GM12878 (cell line): ENCODE measurements around the gene SKOR2. TPM values are rescaled to one million over a fixed set of nuclear protein-coding genes. Genes with fewer than 3 reads are reported as not detected.

ENCODE experiments used
- ATAC-seq: fragments of 200-7000 bp; cut with Tn5 transposase; 3 replicates; pipeline ENCODE4 v1.9.1; 2020; ENCODE audit warnings: mild to moderate bottlenecking, moderate library complexity
- BruUV-seq: library from RNA; stranded (reverse); fragments of 400-500 nt; replicated peaks from 2 replicates; lab custom pipeline; 2021; lab: Mats Ljungman, UMichigan
- CTCF ChIA-PET: fragments of 300-600 bp; sonication (Branson Sonifier 250); formaldehyde crosslinking; extraction: SDS; loops from one replicate; lab custom pipeline; 2021; ENCODE audit warnings: inconsistent platforms; lab: Yijun Ruan, JAX
- POLR2A ChIA-PET: fragments of 350-600 bp; formaldehyde crosslinking; extraction: SDS; loops from one replicate; lab custom pipeline; 2021; ENCODE audit warnings: inconsistent platforms; lab: Charles Lee
- RAD21 ChIA-PET: fragments of 300-600 bp; sonication (Branson Sonifier 250); formaldehyde crosslinking; loops from one replicate; lab custom pipeline; 2023; ENCODE audit warnings: antibody characterized with exemption; ENCODE audit not compliant: unreplicated experiment; lab: Charles Lee
- SMC1A ChIA-PET: fragments of 300-600 bp; sonication (Branson Sonifier 250); formaldehyde crosslinking; loops from one replicate; lab custom pipeline; 2023; ENCODE audit not compliant: unreplicated experiment, uncharacterized antibody; lab: Charles Lee
- DNase-seq: peaks from one replicate; pipeline ENCODE4 v3.0.0-alpha.2; 2011; ENCODE audit warnings: low read depth, low spot score
- FAIRE-seq: peaks from 3 replicates; lab custom pipeline; 2011; peaks lifted over from hg19 to GRCh38; lab: Jason Lieb, UNC
- H2AFZ ChIP-seq: 2 replicates; pipeline ENCODE4 v1.6.0; 2011; ENCODE audit warnings: low read depth, low read length, control low read depth; ENCODE audit not compliant: control insufficient read depth
- H3K27ac ChIP-seq: 2 replicates; pipeline ENCODE4 v1.5.1; 2011; ENCODE audit warnings: control low read depth; ENCODE audit not compliant: control insufficient read depth, insufficient read depth
- H3K27me3 ChIP-seq, 2 experiments: replicated peaks in 1 of 2; 2 replicates each; pipeline versions ENCODE4 v1.6.0 to v1.6.1; 2011; ENCODE audit warnings: low read length in 1 of 2; ENCODE audit not compliant: control insufficient read depth in 2 of 2, insufficient read depth in 2 of 2
- H3K36me3 ChIP-seq, 2 experiments: 2 replicates each; pipeline ENCODE4 v1.5.1; 2011; ENCODE audit warnings: low read length in 1 of 2; ENCODE audit not compliant: control insufficient read depth in 2 of 2, insufficient read depth in 2 of 2
- H3K4me1 ChIP-seq: 2 replicates; pipeline ENCODE4 v1.6.1; 2011; ENCODE audit warnings: mild to moderate bottlenecking, low read length, moderate library complexity, mixed read lengths; ENCODE audit not compliant: control insufficient read depth, insufficient read depth
- H3K4me2 ChIP-seq: 2 replicates; pipeline ENCODE4 v1.6.0; 2011; ENCODE audit warnings: control low read depth; ENCODE audit not compliant: control insufficient read depth, insufficient read depth
- H3K4me3 ChIP-seq: fragments of 200-600 bp; sonication (generic); 2 replicates; pipeline ENCODE4 v1.5.1; 2016
- H3K79me2 ChIP-seq: 2 replicates; pipeline ENCODE4 v1.6.0; 2011; ENCODE audit warnings: low read length; ENCODE audit not compliant: control insufficient read depth, insufficient read depth
- H3K9ac ChIP-seq: 2 replicates; pipeline ENCODE4 v1.8.0; 2011; ENCODE audit warnings: low read length, control low read depth, mixed read lengths; ENCODE audit not compliant: control insufficient read depth, insufficient read depth
- H3K9me3 ChIP-seq: replicated peaks from 3 replicates; pipeline ENCODE4 v1.5.1; 2011; ENCODE audit warnings: mild to moderate bottlenecking, low read length; ENCODE audit not compliant: control insufficient read depth, insufficient read depth
- H4K20me1 ChIP-seq: 2 replicates; pipeline ENCODE4 v1.6.0; 2011; ENCODE audit not compliant: control insufficient read depth, insufficient read depth
- ATF7 ChIP-seq: fragments of 450-650 bp; IDR thresholded peaks from 2 replicates; pipeline ENCODE4 v1.6.1; 2016; ENCODE audit warnings: low read depth, mild to moderate bottlenecking
- BCL11A ChIP-seq: IDR thresholded peaks from 2 replicates; pipeline ENCODE4 v1.6.1; 2011; ENCODE audit warnings: low read depth, low read length
- BMI1 ChIP-seq: fragments of 450-650 bp; IDR thresholded peaks from 2 replicates; pipeline ENCODE4 v1.6.1; 2016; ENCODE audit warnings: mild to moderate bottlenecking, moderate library complexity, borderline replicate concordance
- CBX3 ChIP-seq: fragments of 200-600 bp; sonication (generic); IDR thresholded peaks from 2 replicates; pipeline ENCODE4 v1.6.1; 2016; ENCODE audit warnings: low read depth, borderline replicate concordance
- MTA3 ChIP-seq: IDR thresholded peaks from 2 replicates; pipeline ENCODE4 v1.6.1; 2012; ENCODE audit warnings: low read length, inconsistent platforms, borderline replicate concordance
- NFIC ChIP-seq: IDR thresholded peaks from 2 replicates; pipeline ENCODE4 v1.6.1; 2012; ENCODE audit warnings: low read depth, mild to moderate bottlenecking, inconsistent platforms, low read length, moderate library complexity
- NFYA ChIP-seq: IDR thresholded peaks from 2 replicates; pipeline ENCODE4 v1.6.1; 2011; ENCODE audit warnings: low read depth, mild to moderate bottlenecking, low read length, improper control_type of control experiment, borderline replicate concordance
- NR2F1 ChIP-seq: fragments of 450-650 bp; conservative IDR thresholded peaks from 2 replicates; pipeline ENCODE4 v1.6.1; 2017; ENCODE audit warnings: mild to moderate bottlenecking
- PAX5 ChIP-seq: IDR thresholded peaks from 2 replicates; pipeline ENCODE4 v1.6.1; 2011; ENCODE audit warnings: low read depth, low read length, borderline replicate concordance
- RBBP5 ChIP-seq: fragments of 200-600 bp; sonication (generic); conservative IDR thresholded peaks from 2 replicates; pipeline ENCODE4 v1.6.1; 2016
- RUNX3 ChIP-seq: IDR thresholded peaks from 2 replicates; pipeline ENCODE4 v1.6.1; 2012; ENCODE audit warnings: low read length, inconsistent platforms
- SREBF1 ChIP-seq: IDR thresholded peaks from 2 replicates; pipeline ENCODE4 v1.6.1; 2012; ENCODE audit warnings: mild to moderate bottlenecking, low read length
- SREBF2 ChIP-seq: IDR thresholded peaks from 2 replicates; pipeline ENCODE4 v1.6.1; 2012; ENCODE audit warnings: mild to moderate bottlenecking, low read length
- ZNF207 ChIP-seq: fragments of 450-650 bp; IDR thresholded peaks from 2 replicates; pipeline ENCODE4 v1.6.1; 2014; ENCODE audit warnings: antibody characterized with exemption, mild to moderate bottlenecking, borderline replicate concordance
- ZNF24 ChIP-seq: fragments of 450-650 bp; IDR thresholded peaks from 2 replicates; pipeline ENCODE4 v1.6.1; 2017; ENCODE audit warnings: antibody characterized with exemption, mild to moderate bottlenecking
- ZNF274 ChIP-seq: IDR thresholded peaks from one replicate; pipeline ENCODE4 v1.8.0; 2011; ENCODE audit not compliant: insufficient read length, insufficient read depth
- WGBS: methylation state at CpG from one replicate; pipeline ENCODE4 v1.1.6; 2016; ENCODE audit warnings: low lambda C conversion rate; ENCODE audit not compliant: insufficient replicate concordance, insufficient coverage; ENCODE audit errors: missing lambda C conversion rate; 5-methylcytosine and 5-hydroxymethylcytosine counted together
- in situ Hi-C: fragments of 300-500 bp; cut with MboI; formaldehyde crosslinking; loops from 9 replicates; pipeline ENCODE4 v1.14.3; 2018; ENCODE audit warnings: mixed read lengths
- intact Hi-C: fragments of 100-400 bp; cut with micrococcal nuclease; formaldehyde crosslinking; loops from one replicate; pipeline ENCODE4 v1.14.2; 2022; ENCODE audit not compliant: unreplicated experiment
- polyA plus RNA-seq, 11 experiments: library from polyadenylated mRNA; depleted of rRNA in 4 of 11; unstranded in 6 of 11; stranded (reverse) in 5 of 11; fragments of >200 nt; fragmentation: Nextera tagmentation in 4 of 11; fragmentation: Illumina TruSeq in 1 of 11; extraction: Ambion mirVana in 4 of 11; extraction: Trizol in 1 of 11; gene quantifications; 1 replicate in 1 of 11; 2 replicates in 10 of 11; pipeline versions ENCODE4 v1.2.1 to v1.2.3, GENCODE V29; 2011 to 2016; ENCODE audit warnings: inconsistent platforms in 2 of 11, missing spikeins in 2 of 11, low read depth in 1 of 11
- total RNA-seq, 4 experiments: library from RNA; depleted of rRNA in 3 of 4; stranded (reverse); fragments of >200 nt in 3 of 4; fragmentation: Illumina TruSeq in 1 of 4; extraction: Trizol in 1 of 4; gene quantifications; 2 replicates each; pipeline versions ENCODE4 v1.2.1 to v1.2.3, GENCODE V29; 2013 to 2021

SKOR2 gene
- total and polyA plus RNA-seq, 10 of the 15 experiments (the other 5 are each of a cell fraction or from before 2014, with no cell fraction given) = not detected

DNA sequence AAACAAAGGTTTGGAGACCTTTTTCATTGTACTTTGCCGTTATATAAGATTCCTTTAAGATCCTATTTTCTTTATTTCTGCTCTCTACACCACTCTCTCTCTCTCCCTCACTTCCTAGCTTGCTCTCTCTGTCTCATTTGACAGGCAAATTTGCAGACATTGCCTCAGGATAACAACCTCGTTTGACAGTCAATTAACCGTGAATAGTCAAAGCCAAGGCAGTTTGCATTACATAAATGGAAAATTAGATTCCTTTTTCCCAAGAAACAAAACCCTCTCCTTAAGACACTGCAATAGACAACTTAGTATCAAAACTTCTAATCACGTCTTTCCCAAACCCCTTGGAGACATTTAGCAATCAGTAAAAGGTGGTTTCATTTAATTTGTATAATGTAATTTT lies 7.4 kb downstream of the SKOR2 start:
- no peaks in the 10 kb centered on the region for H3K36me3 ChIP-seq
- no peak for TF ChIP-seq CBX3
- TF ChIP-seq RBBP5 = no peak
- no peak for TF ChIP-seq BMI1
- no peak for TF ChIP-seq ZNF207
- no peak for TF ChIP-seq NR2F1
- TF ChIP-seq MTA3 = no peak
- TF ChIP-seq RUNX3 = no peak
- no peak for TF ChIP-seq BCL11A
- no peak for TF ChIP-seq SREBF2
- no peak for TF ChIP-seq NFYA
- no peak for TF ChIP-seq ATF7
- TF ChIP-seq PAX5 = no peak
- no peak for TF ChIP-seq NFIC
- TF ChIP-seq SREBF1 = no peak
- TF ChIP-seq ZNF24 = no peak
- TF ChIP-seq ZNF274 = no peak
- WGBS = 0% methylated on average over 4 of the region's 4 CpGs
- in situ Hi-C loops = no loop called here
- POLR2A ChIA-PET = interaction anchor here (0.6 kb wide), 1 partner anchor 26 kb away, joined by 7 read pairs; no protein-coding TSS in a partner anchor
- FAIRE-seq (no peak), DNase-seq (no peak), ATAC-seq (no peak)
- H3K27me3 ChIP-seq = peaks cover 0 to 4% of the 10 kb centered on the region in 2 experiments; a peak in 2 of 4 replicates
- no peaks in the 10 kb centered on the region for H4K20me1 ChIP-seq
- SMC1A ChIA-PET = no interaction called here
- intact Hi-C loops = no loop called here
- no peaks in the 10 kb centered on the region for H3K4me1 ChIP-seq
- CTCF ChIA-PET = interaction anchor here (0.7 kb wide), 1 partner anchor 155 kb away, joined by 3 read pairs; no protein-coding TSS in a partner anchor
- RAD21 ChIA-PET = no interaction called here
- H3K27ac ChIP-seq = no peak overlapping the region
- H3K9ac ChIP-seq = no peak overlapping the region
- no peaks in the 10 kb centered on the region for H3K79me2 ChIP-seq
- no peak overlapping the region for H2AFZ ChIP-seq
- H3K9me3 ChIP-seq = peaks cover 6% of the 10 kb centered on the region; the same call in 1 of the 3 replicates
- BruUV-seq = no TSS peak
- H3K4me3 ChIP-seq = no peak overlapping the region
- H3K4me2 ChIP-seq = no peak overlapping the region
